Measurements from ENCODE around the gene EID2B.

- TF ChIP-seq POLR2A (IDR thresholded peaks at IDR 0.05; ENCODE audit: low read depth, low read length) (no peak), POLR2AphosphoS5 (IDR thresholded peaks at IDR 0.05; ENCODE audit: low read depth, low read length) (no peak)
Observed at GRCh38 chr19:39544226-39544903, 11.7 kb upstream of the EID2B start.
